ENCODE data around the gene GREB1. TPM values are rescaled to one million over a fixed set of nuclear protein-coding genes. Genes with fewer than 3 reads are reported as not detected.

Gene GREB1
- total RNA-seq, 4 donors from 2014 or later: 0.20 to 2.6 (median 1.5) TPM

- Histone ChIP-seq H3K36me3 (no peaks in the 10 kb centered on the region), H3K4me1 (no peaks in the 10 kb centered on the region), H3K9me3 (no peaks in the 10 kb centered on the region), H3K27me3 (peaks cover 3% of the 10 kb centered on the region), H3K4me3 (no peak overlapping the region), H3K27ac (no peak overlapping the region)
- 88% methylated on average over 8 of the region's 8 CpGs; no CpG with 5 or more reads in 1 of the 2 donors for WGBS, 2 donors (ENCODE audit: low coverage in 1 of 2)
- intact Hi-C loops (cut with DNase I; ENCODE audit: low total_unique reads): no loop called here
- TF ChIP-seq POLR2AphosphoS5 (IDR thresholded peaks at IDR 0.05): no peak
- TF ChIP-seq EP300 (IDR thresholded peaks at IDR 0.05; ENCODE audit: low read depth): no peak
- no peak for TF ChIP-seq CTCF (IDR thresholded peaks at IDR 0.05)
- TF ChIP-seq POLR2A (IDR thresholded peaks at IDR 0.05): no peak
- in situ Hi-C loops (cut with MboI; ENCODE audit: low pct_ligation_motif_present in 1 of 4, low pct_unique_long_range_greater_than_20kb in 1 of 4, low sequenced_read_pairs in 3 of 4): no loop called here
- DNase-seq: no peak
These were observed 30.2 kb downstream of the GREB1 start for GRCh38 chr2:11563784-11564666.

- Histone ChIP-seq H3K36me3 (no peaks in the 10 kb centered on the region), H3K27me3 (no peaks in the 10 kb centered on the region), H3K9me3 (no peaks in the 10 kb centered on the region), H3K27ac (no peak overlapping the region), H3K4me3 (no peak overlapping the region), H3K4me1 (no peaks in the 10 kb centered on the region)
- 79 to 83% methylated on average over 1 to 7 of the region's 7 CpGs for WGBS, 2 donors (ENCODE audit: low coverage in 1 of 2)
- no peak for TF ChIP-seq POLR2A (IDR thresholded peaks at IDR 0.05)
- no peak for TF ChIP-seq CTCF (IDR thresholded peaks at IDR 0.05)
- no peak for TF ChIP-seq POLR2AphosphoS5 (IDR thresholded peaks at IDR 0.05)
- TF ChIP-seq EP300 (IDR thresholded peaks at IDR 0.05; ENCODE audit: low read depth): no peak
- in situ Hi-C loops (cut with MboI; ENCODE audit: low pct_ligation_motif_present in 1 of 4, low pct_unique_long_range_greater_than_20kb in 1 of 4, low sequenced_read_pairs in 3 of 4): no loop called here
- DNase-seq: no peak
- intact Hi-C loops (cut with DNase I; ENCODE audit: low total_unique reads): no loop called here
These were observed 31.1 kb downstream of the GREB1 start for GRCh38 chr2:11564816-11565567.

- intact Hi-C loops (cut with DNase I; ENCODE audit: low total_unique reads) (no loop called here), in situ Hi-C loops (cut with MboI; ENCODE audit: low pct_ligation_motif_present in 1 of 4, low pct_unique_long_range_greater_than_20kb in 1 of 4, low sequenced_read_pairs in 3 of 4) (no loop called here)
- no peaks in the 10 kb centered on the region for H3K36me3 ChIP-seq
- H3K27me3 ChIP-seq: no peaks in the 10 kb centered on the region
- WGBS, 2 donors (ENCODE audit: low coverage in 1 of 2): 85 to 91% methylated on average over 11 to 14 of the region's 14 CpGs
- no peak for DNase-seq
- no peak overlapping the region for H3K27ac ChIP-seq
- no peak overlapping the region for H3K4me3 ChIP-seq
- H3K4me1 ChIP-seq: no peaks in the 10 kb centered on the region
- TF ChIP-seq POLR2A (IDR thresholded peaks at IDR 0.05): no peak
- no peak for TF ChIP-seq CTCF (IDR thresholded peaks at IDR 0.05)
- no peak for TF ChIP-seq POLR2AphosphoS5 (IDR thresholded peaks at IDR 0.05)
- TF ChIP-seq EP300 (IDR thresholded peaks at IDR 0.05; ENCODE audit: low read depth): no peak
- H3K9me3 ChIP-seq: no peaks in the 10 kb centered on the region
These were observed 32.5 kb downstream of the GREB1 start for GRCh38 chr2:11566383-11566782.

GRCh38 chr2:11567631-11568031, 33.8 kb downstream of the GREB1 start:
- no peaks in the 10 kb centered on the region for H3K9me3 ChIP-seq
- H3K27ac ChIP-seq: no peak overlapping the region
- H3K36me3 ChIP-seq: no peaks in the 10 kb centered on the region
- 93 to 100% methylated on average over 1 to 8 of the region's 8 CpGs for WGBS, 2 donors (ENCODE audit: low coverage in 1 of 2)
- TF ChIP-seq POLR2A (IDR thresholded peaks at IDR 0.05) (no peak), POLR2AphosphoS5 (IDR thresholded peaks at IDR 0.05) (no peak), CTCF (IDR thresholded peaks at IDR 0.05) (no peak), EP300 (IDR thresholded peaks at IDR 0.05; ENCODE audit: low read depth) (no peak)
- H3K4me1 ChIP-seq: no peaks in the 10 kb centered on the region
- in situ Hi-C loops (cut with MboI; ENCODE audit: low pct_ligation_motif_present in 1 of 4, low pct_unique_long_range_greater_than_20kb in 1 of 4, low sequenced_read_pairs in 3 of 4) (no loop called here), intact Hi-C loops (cut with DNase I; ENCODE audit: low total_unique reads) (no loop called here)
- no peak overlapping the region for H3K4me3 ChIP-seq
- DNase-seq: no peak
- no peaks in the 10 kb centered on the region for H3K27me3 ChIP-seq
